Transverse colon (tissue), 4 donors: Measurements from ENCODE around the gene CDC6. TPM values are rescaled to one million over a fixed set of nuclear protein-coding genes. Genes with fewer than 3 reads are reported as not detected.
"Not testable (repeated sequence)": the region's sequence is repeated elsewhere in the genome, so short reads cannot be mapped to it uniquely, and the experiment has no call there.

Experiments
- DNase-seq: peaks from one replicate; pipeline ENCODE4 v3.0.0-alpha.2; 2019
- H3K27ac ChIP-seq, 4 donors: fragments of 200-600 bp; sonication (generic); 2 replicates each; pipeline ENCODE4 v1.5.1; 2016 to 2018; ENCODE audit warnings: inconsistent platforms in 4 of 4
- H3K27me3 ChIP-seq: fragments of 200-600 bp; sonication (generic); 2 replicates; pipeline ENCODE4 v1.5.1; 2017; ENCODE audit warnings: inconsistent platforms
- H3K36me3 ChIP-seq, 4 donors: fragments of 200-600 bp; sonication (generic); 2 replicates each; pipeline ENCODE4 v1.5.1; 2017 to 2019; ENCODE audit warnings: inconsistent platforms in 4 of 4
- H3K4me1 ChIP-seq, 4 donors: fragments of 200-600 bp; sonication (generic); 2 replicates each; pipeline ENCODE4 v1.5.1; 2017 to 2020; ENCODE audit warnings: inconsistent platforms in 4 of 4
- H3K4me3 ChIP-seq, 4 donors: fragments of 200-600 bp; sonication (generic); 1 replicate in 1 of 4; 2 replicates in 3 of 4; pipeline versions ENCODE4 v1.5.1 to v1.6.1; 2017 to 2019; ENCODE audit warnings: inconsistent platforms in 4 of 4
- H3K9me3 ChIP-seq, 2 donors: fragments of 200-600 bp; sonication (generic); 2 replicates each; pipeline ENCODE4 v1.5.1; 2017 to 2019; ENCODE audit warnings: inconsistent platforms in 2 of 2
- EP300 ChIP-seq: sonication (generic); formaldehyde crosslinking; IDR thresholded peaks from one replicate; pipeline ENCODE4 v1.6.1; 2017; ENCODE audit warnings: antibody characterized with exemption, low read depth
- POLR2A ChIP-seq: fragments of 450-650 bp; IDR thresholded peaks from one replicate; pipeline ENCODE4 v1.6.1; 2016; ENCODE audit warnings: antibody characterized with exemption, mild to moderate bottlenecking, moderate library complexity
- POLR2AphosphoS5 ChIP-seq, 3 donors: sonication (generic); formaldehyde crosslinking; IDR thresholded peaks; one replicate each; pipeline ENCODE4 v1.6.1; 2016; ENCODE audit warnings: antibody characterized with exemption in 3 of 3
- WGBS, 2 donors: methylation state at CpG; one replicate each; pipeline ENCODE4 v1.1.5; 2018; ENCODE audit warnings: low coverage in 1 of 2; 5-methylcytosine and 5-hydroxymethylcytosine counted together
- in situ Hi-C, 4 donors: fragments of 200-750 bp; cut with MboI; loops; one replicate each; pipeline versions ENCODE4 v1.15.0 to v1.15.1; 2017; ENCODE audit warnings: low sequenced_read_pairs in 3 of 4, low pct_ligation_motif_present in 1 of 4, low pct_unique_long_range_greater_than_20kb in 1 of 4
- intact Hi-C: fragments of 100-400 bp; cut with DNase I; formaldehyde crosslinking; loops from one replicate; pipeline ENCODE4 v1.15.1; 2023; ENCODE audit warnings: low total_unique reads
- total RNA-seq, 4 donors: library from RNA; depleted of rRNA; stranded (reverse); fragments of >200 nt; gene quantifications; one replicate each; pipeline ENCODE4 v1.1.0, GENCODE V29; 2016
- TF ChIP-seq, protein P1 (sequence below), 5 experiments: fragments of 200-600 bp in 3 of 5; fragments of 450-650 bp in 2 of 5; sonication (generic) in 3 of 5; IDR thresholded peaks; 1 replicate in 2 of 5; 2 replicates in 3 of 5; pipeline ENCODE4 v1.5.1; 2016 to 2017; ENCODE audit warnings: antibody characterized with exemption in 5 of 5, inconsistent platforms in 3 of 5, mild to moderate bottlenecking in 2 of 5, moderate library complexity in 1 of 5

Gene CDC6
- total RNA-seq, 4 donors from 2014 or later, result 1.6 to 3.2 (median 2.4) TPM; not detected in 1

- in situ Hi-C loops (loop anchor here (5.0 to 25.0 kb wide), 5 partner anchors 91 to 281 kb away; partner anchors contain the start of genes CSF3 (in 1 of the 4) and RAPGEFL1 (in 1 of the 4)), intact Hi-C loops (no loop called here)
- DNase-seq, result no peak
- WGBS, 2 donors, result 70 to 76% methylated on average over 1 of the region's 1 CpG
- TF ChIP-seq POLR2AphosphoS5 (IDR thresholded peaks at IDR 0.05), result no peak
- TF ChIP-seq, protein P1, sequence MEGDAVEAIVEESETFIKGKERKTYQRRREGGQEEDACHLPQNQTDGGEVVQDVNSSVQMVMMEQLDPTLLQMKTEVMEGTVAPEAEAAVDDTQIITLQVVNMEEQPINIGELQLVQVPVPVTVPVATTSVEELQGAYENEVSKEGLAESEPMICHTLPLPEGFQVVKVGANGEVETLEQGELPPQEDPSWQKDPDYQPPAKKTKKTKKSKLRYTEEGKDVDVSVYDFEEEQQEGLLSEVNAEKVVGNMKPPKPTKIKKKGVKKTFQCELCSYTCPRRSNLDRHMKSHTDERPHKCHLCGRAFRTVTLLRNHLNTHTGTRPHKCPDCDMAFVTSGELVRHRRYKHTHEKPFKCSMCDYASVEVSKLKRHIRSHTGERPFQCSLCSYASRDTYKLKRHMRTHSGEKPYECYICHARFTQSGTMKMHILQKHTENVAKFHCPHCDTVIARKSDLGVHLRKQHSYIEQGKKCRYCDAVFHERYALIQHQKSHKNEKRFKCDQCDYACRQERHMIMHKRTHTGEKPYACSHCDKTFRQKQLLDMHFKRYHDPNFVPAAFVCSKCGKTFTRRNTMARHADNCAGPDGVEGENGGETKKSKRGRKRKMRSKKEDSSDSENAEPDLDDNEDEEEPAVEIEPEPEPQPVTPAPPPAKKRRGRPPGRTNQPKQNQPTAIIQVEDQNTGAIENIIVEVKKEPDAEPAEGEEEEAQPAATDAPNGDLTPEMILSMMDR (IDR thresholded peaks at IDR 0.05), result no peak
- no peak for TF ChIP-seq EP300
- TF ChIP-seq POLR2A, result no peak
- no peaks in the 10 kb centered on the region for H3K36me3 ChIP-seq
- H3K4me1 ChIP-seq, result peaks cover 0 to 6% (median under 1%) of the 10 kb centered on the region in 4 donors
- H3K27me3 ChIP-seq, result no peaks in the 10 kb centered on the region
- no peaks in the 10 kb centered on the region for H3K9me3 ChIP-seq
- H3K27ac ChIP-seq, result peak overlapping the region in 1 of 4 donors; percentile 38
- no peak overlapping the region for H3K4me3 ChIP-seq
Measured at GRCh38 chr17:40293363-40293762, 5.7 kb downstream of the CDC6 start.

- intact Hi-C loops, result no loop called here
- no peaks in the 10 kb centered on the region for H3K9me3 ChIP-seq
- H3K4me1 ChIP-seq, result no peaks in the 10 kb centered on the region
- no peak for DNase-seq
- no peak overlapping the region for H3K27ac ChIP-seq
- H3K4me3 ChIP-seq, result no peak overlapping the region
- H3K27me3 ChIP-seq, result no peaks in the 10 kb centered on the region
- WGBS, 2 donors, result 88 to 92% methylated on average over 5 of the region's 5 CpGs
- TF ChIP-seq POLR2A (no peak), POLR2AphosphoS5 (IDR thresholded peaks at IDR 0.05) (no peak), EP300 (no peak)
- TF ChIP-seq, protein P1 (IDR thresholded peaks at IDR 0.05), result no peak
- in situ Hi-C loops, result loop anchor here (10.0 to 25.0 kb wide), 4 partner anchors 101 to 283 kb away; partner anchors contain the start of genes CSF3 (in 1 of the 4) and RAPGEFL1 (in 1 of the 4)
- H3K36me3 ChIP-seq, result no peaks in the 10 kb centered on the region
Measured at GRCh38 chr17:40295488-40296436, 8.1 kb downstream of the CDC6 start.

DNA sequence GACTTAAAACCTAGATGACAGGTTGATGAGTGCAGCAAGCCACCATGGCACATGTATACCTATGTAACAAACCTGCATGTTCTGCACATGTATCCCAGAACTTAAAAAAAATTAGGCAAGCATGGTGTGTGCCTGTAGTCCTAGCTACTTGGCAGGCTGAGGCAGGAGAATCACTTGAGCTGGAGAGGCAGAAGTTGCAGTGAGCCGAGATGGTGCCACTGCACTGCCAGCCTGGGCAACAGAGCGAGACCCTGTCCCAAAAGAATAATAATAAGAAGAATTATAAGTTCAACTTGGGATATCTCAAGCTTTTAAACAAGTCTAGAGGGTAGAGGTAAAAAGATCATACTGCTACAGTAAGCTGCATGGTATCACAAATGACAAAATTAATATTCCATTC is 9.8 kb downstream of the CDC6 start:
- no peak for DNase-seq
- in situ Hi-C loops (loop anchor here (10.0 to 25.0 kb wide), 4 partner anchors 103 to 285 kb away; partner anchors contain the start of genes CSF3 (in 1 of the 4) and RAPGEFL1 (in 1 of the 4)), intact Hi-C loops (no loop called here)
- Histone ChIP-seq H3K4me1 (no peaks in the 10 kb centered on the region), H3K4me3 (no peak overlapping the region), H3K36me3 (no peaks in the 10 kb centered on the region), H3K9me3 (no peaks in the 10 kb centered on the region), H3K27ac (no peak overlapping the region), H3K27me3 (no peaks in the 10 kb centered on the region)
- TF ChIP-seq POLR2A (no peak), EP300 (no peak), POLR2AphosphoS5 (IDR thresholded peaks at IDR 0.05) (no peak)
- TF ChIP-seq, protein P1 (IDR thresholded peaks at IDR 0.05), result no peak
- WGBS, 2 donors, result 89 to 100% methylated on average over 1 to 2 of the region's 2 CpGs

GRCh38 chr17:40298726-40299125 is 11.0 kb downstream of the CDC6 start:
- in situ Hi-C loops, result loop anchor here (10.0 to 25.0 kb wide), 4 partner anchors 104 to 286 kb away; partner anchors contain the start of genes CSF3 (in 1 of the 4) and RAPGEFL1 (in 1 of the 4)

GRCh38 chr17:40299159-40299757 is 11.6 kb downstream of the CDC6 start:
- H3K36me3 ChIP-seq, H3K4me3 ChIP-seq, H3K27me3 ChIP-seq, DNase-seq, H3K9me3 ChIP-seq, H3K27ac ChIP-seq, intact Hi-C loops: not testable (repeated sequence)
- WGBS, 2 donors, result 70 to 90% methylated on average over 4 to 7 of the region's 7 CpGs
- H3K4me1 ChIP-seq, result peaks cover 4 to 15% (median 10%) of the 10 kb centered on the region in 4 donors
- in situ Hi-C loops, result loop anchor here (10.0 to 25.0 kb wide), 4 partner anchors 104 to 287 kb away; partner anchors contain the start of genes CSF3 (in 1 of the 4) and RAPGEFL1 (in 1 of the 4)

More at GRCh38 chr17:40298726-40299125, 11.0 kb downstream of the CDC6 start:
- intact Hi-C loops, result no loop called here
- no peaks in the 10 kb centered on the region for H3K9me3 ChIP-seq
- no peak for DNase-seq
- WGBS, 2 donors, result 53 to 55% methylated on average over 3 of the region's 3 CpGs
- no peak overlapping the region for H3K4me3 ChIP-seq
- no peak overlapping the region for H3K27ac ChIP-seq
- peaks cover 0 to 10% (median 5%) of the 10 kb centered on the region in 4 donors for H3K4me1 ChIP-seq
- H3K27me3 ChIP-seq, result no peaks in the 10 kb centered on the region
- TF ChIP-seq POLR2AphosphoS5 (IDR thresholded peaks at IDR 0.05), result no peak
- TF ChIP-seq, protein P1 (IDR thresholded peaks at IDR 0.05), result no peak
- no peaks in the 10 kb centered on the region for H3K36me3 ChIP-seq
